SU-DHL-6 (cell line): Measurements from ENCODE around the gene HTR4.

Experiments
- CTCF ChIP-seq: fragments of 200-600 bp; sonication (generic); IDR thresholded peaks from one replicate; pipeline ENCODE4 v1.5.1; 2017; ENCODE audit warnings: antibody characterized with exemption, mild to moderate bottlenecking, low read length, moderate library complexity; ENCODE audit not compliant: insufficient read depth, poor library complexity, severe bottlenecking
- EZH2phosphoT487 ChIP-seq: fragments of 200-600 bp; sonication (generic), shearing (Covaris generic); conservative IDR thresholded peaks from 2 replicates; pipeline ENCODE4 v1.6.1; 2018; ENCODE audit warnings: mild to moderate bottlenecking, antibody characterized with exemption, low read length, moderate library complexity, mixed read lengths

- TF ChIP-seq CTCF (no peak), EZH2phosphoT487 (no peak)
Observed at GRCh38 chr5:148507648-148508047, 146.7 kb downstream of the HTR4 start.
